Glutamatergic neuron (in vitro differentiated cells): ENCODE measurements around the gene GSTM4. TPM values are rescaled to one million over a fixed set of nuclear protein-coding genes. Genes with fewer than 3 reads are reported as not detected.

ENCODE experiments used
- DNase-seq: peaks from one replicate; pipeline ENCODE4 v3.0.0; 2022
- H3K27ac Mint-ChIP-seq: one replicate; pipeline ENCODE4 v1.8.0; 2020; ENCODE audit warnings: mild to moderate bottlenecking, mixed read lengths, inconsistent platforms; ENCODE audit not compliant: unreplicated experiment
- H3K27me3 Mint-ChIP-seq: one replicate; pipeline ENCODE4 v1.8.0; 2020; ENCODE audit warnings: mild to moderate bottlenecking, moderate library complexity, mixed read lengths, inconsistent platforms; ENCODE audit not compliant: unreplicated experiment
- H3K36me3 Mint-ChIP-seq: one replicate; pipeline ENCODE4 v1.8.0; 2020; ENCODE audit warnings: mild to moderate bottlenecking, mixed read lengths, inconsistent platforms; ENCODE audit not compliant: unreplicated experiment
- H3K4me1 Mint-ChIP-seq: one replicate; pipeline ENCODE4 v1.8.0; 2020; ENCODE audit warnings: mild to moderate bottlenecking, low read depth, mixed read lengths, inconsistent platforms; ENCODE audit not compliant: unreplicated experiment
- H3K4me3 Mint-ChIP-seq: one replicate; pipeline ENCODE4 v1.8.0; 2020; ENCODE audit warnings: mild to moderate bottlenecking, mixed read lengths, inconsistent platforms; ENCODE audit not compliant: unreplicated experiment
- H3K9me3 Mint-ChIP-seq: one replicate; pipeline ENCODE4 v1.8.0; 2020; ENCODE audit warnings: mild to moderate bottlenecking, moderate library complexity, mixed read lengths, inconsistent platforms; ENCODE audit not compliant: unreplicated experiment
- total RNA-seq: library from RNA; stranded (reverse); fragmentation: NEBNext Ultra II Directional; extraction: Animal tissue kit (Norgen Biotek cat#: 25700); gene quantifications from one replicate; pipeline ENCODE4 v1.2.1, GENCODE V29; 2021; ENCODE audit not compliant: unreplicated experiment
- TF ChIP-seq, protein P1 (sequence below): fragments of 200-600 bp; sonication (generic); IDR thresholded peaks from one replicate; pipeline ENCODE4 v1.5.0; 2021; ENCODE audit not compliant: partially characterized antibody, unreplicated experiment

GSTM4 gene
- total RNA-seq, 1 donor from 2014 or later = 12.3 TPM

GRCh38 chr1:109639063-109639840 lies 16.6 kb upstream of the GSTM4 start:
- no peak overlapping the region for H3K27ac Mint-ChIP-seq
- H3K36me3 Mint-ChIP-seq = no peaks in the 10 kb centered on the region
- peaks cover 7% of the 10 kb centered on the region for H3K4me1 Mint-ChIP-seq
- TF ChIP-seq, protein P1, sequence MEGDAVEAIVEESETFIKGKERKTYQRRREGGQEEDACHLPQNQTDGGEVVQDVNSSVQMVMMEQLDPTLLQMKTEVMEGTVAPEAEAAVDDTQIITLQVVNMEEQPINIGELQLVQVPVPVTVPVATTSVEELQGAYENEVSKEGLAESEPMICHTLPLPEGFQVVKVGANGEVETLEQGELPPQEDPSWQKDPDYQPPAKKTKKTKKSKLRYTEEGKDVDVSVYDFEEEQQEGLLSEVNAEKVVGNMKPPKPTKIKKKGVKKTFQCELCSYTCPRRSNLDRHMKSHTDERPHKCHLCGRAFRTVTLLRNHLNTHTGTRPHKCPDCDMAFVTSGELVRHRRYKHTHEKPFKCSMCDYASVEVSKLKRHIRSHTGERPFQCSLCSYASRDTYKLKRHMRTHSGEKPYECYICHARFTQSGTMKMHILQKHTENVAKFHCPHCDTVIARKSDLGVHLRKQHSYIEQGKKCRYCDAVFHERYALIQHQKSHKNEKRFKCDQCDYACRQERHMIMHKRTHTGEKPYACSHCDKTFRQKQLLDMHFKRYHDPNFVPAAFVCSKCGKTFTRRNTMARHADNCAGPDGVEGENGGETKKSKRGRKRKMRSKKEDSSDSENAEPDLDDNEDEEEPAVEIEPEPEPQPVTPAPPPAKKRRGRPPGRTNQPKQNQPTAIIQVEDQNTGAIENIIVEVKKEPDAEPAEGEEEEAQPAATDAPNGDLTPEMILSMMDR = no peak
- no peak for DNase-seq
- H3K9me3 Mint-ChIP-seq = peaks cover 2% of the 10 kb centered on the region
- H3K4me3 Mint-ChIP-seq = no peak overlapping the region
- peaks cover 3% of the 10 kb centered on the region for H3K27me3 Mint-ChIP-seq

- no peak overlapping the region for H3K4me3 Mint-ChIP-seq
- no peaks in the 10 kb centered on the region for H3K36me3 Mint-ChIP-seq
- DNase-seq = no peak
- TF ChIP-seq, protein P1 = no peak
- H3K9me3 Mint-ChIP-seq = peaks cover 2% of the 10 kb centered on the region
- H3K4me1 Mint-ChIP-seq = peaks cover 7% of the 10 kb centered on the region
- H3K27me3 Mint-ChIP-seq = peaks cover 3% of the 10 kb centered on the region
- no peak overlapping the region for H3K27ac Mint-ChIP-seq
Measured at GRCh38 chr1:109639841-109640184, 16.1 kb upstream of the GSTM4 start.

GRCh38 chr1:109640285-109640865 lies 15.5 kb upstream of the GSTM4 start:
- TF ChIP-seq, protein P1 = peak; percentile 98
- no peak overlapping the region for H3K4me3 Mint-ChIP-seq
- H3K27ac Mint-ChIP-seq = no peak overlapping the region
- peaks cover 2% of the 10 kb centered on the region for H3K9me3 Mint-ChIP-seq
- peaks cover 3% of the 10 kb centered on the region for H3K27me3 Mint-ChIP-seq
- H3K36me3 Mint-ChIP-seq = no peaks in the 10 kb centered on the region
- peak; percentile 95 for DNase-seq
- H3K4me1 Mint-ChIP-seq = peaks cover 7% of the 10 kb centered on the region

DNA sequence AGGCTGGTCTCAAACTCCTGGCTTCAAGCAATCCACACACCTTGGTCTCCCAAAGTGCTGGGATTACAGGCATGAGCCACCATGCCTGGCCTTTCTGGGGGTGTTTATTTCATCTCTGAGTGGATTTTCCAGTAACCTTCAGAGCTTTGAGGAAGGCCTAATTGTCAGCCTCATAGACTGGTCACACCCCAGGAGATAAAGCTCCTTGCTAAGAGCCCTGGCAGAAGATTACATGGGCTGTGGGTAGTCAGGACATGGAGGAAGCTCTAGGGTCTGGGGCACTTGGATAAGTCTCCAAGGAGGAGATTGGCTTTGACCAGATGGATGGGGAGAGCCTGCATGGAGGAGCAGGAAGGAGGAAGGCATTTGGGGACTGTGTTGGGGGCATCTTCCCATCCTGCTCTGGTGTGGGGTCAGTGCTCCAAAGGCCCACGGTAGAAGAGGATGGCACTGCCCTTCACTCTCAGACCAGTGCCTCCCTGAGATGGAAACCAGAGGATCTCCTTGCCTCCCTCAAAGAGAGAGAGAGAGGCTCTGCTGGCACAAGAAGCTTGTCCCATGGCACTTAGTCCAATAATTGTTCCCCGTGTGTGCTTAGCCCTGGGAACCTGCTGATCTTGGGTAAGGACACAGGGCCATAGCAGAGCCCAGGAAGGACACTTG lies 14.7 kb upstream of the GSTM4 start:
- Mint-ChIP-seq H3K4me1 (peaks cover 7% of the 10 kb centered on the region), H3K4me3 (no peak overlapping the region), H3K36me3 (no peaks in the 10 kb centered on the region), H3K27me3 (peaks cover 3% of the 10 kb centered on the region), H3K9me3 (peaks cover 4% of the 10 kb centered on the region), H3K27ac (no peak overlapping the region)
- TF ChIP-seq, protein P1 = no peak
- DNase-seq = no peak

GRCh38 chr1:109641861-109642260 lies 14.0 kb upstream of the GSTM4 start:
- Mint-ChIP-seq H3K36me3 (no peaks in the 10 kb centered on the region), H3K27ac (no peak overlapping the region), H3K27me3 (peaks cover 3% of the 10 kb centered on the region), H3K9me3 (peaks cover 4% of the 10 kb centered on the region), H3K4me1 (peaks cover 7% of the 10 kb centered on the region), H3K4me3 (no peak overlapping the region)
- DNase-seq = no peak
- TF ChIP-seq, protein P1 = no peak
